Measurements from ENCODE around the gene GFOD1. TPM values are rescaled to one million over a fixed set of nuclear protein-coding genes. Genes with fewer than 3 reads are reported as not detected.
"Not testable (repeated sequence)": the region's sequence is repeated elsewhere in the genome, so short reads cannot be mapped to it uniquely, and the experiment has no call there.

Gene GFOD1
- polyA plus RNA-seq, 3 donors, result 2.0 to 8.0 (median 6.5) TPM

- no peak overlapping the region for H3K27ac ChIP-seq (ENCODE audit: low read depth, low read length)
- 39 to 73% (median 45%) methylated on average over 11 of the region's 11 CpGs for WGBS, 3 donors
Observed at GRCh38 chr6:13454286-13455221, 32.8 kb downstream of the GFOD1 start.

DNA sequence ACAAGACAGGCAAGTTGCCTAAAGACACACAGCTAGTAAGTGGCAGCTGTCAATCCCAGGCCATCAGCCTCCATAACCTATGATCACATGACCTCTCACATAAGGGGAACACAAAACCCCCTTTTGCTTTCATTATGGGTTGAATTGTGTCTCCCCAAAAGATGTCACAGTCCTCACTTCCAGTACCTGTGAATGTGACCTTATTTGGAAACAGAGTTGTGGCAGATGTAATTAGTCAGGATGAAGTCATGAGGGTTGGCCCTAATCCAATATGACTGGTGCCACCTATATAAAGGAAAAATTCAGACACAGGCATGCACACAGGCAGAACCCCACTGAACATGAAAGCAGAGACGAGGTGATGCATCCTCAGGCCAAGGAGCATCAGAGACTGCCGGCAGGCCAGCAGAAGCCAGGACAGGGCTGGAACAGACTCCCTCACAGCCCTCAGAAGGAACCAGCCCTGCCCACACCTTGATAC lies 33.6 kb downstream of the GFOD1 start:
- WGBS, 3 donors, result 75 to 89% (median 85%) methylated on average over 2 of the region's 2 CpGs
- H3K27ac ChIP-seq (ENCODE audit: low read depth, low read length), result no peak overlapping the region

GRCh38 chr6:13453153-13453552 lies 34.2 kb downstream of the GFOD1 start:
- 88 to 91% (median 89%) methylated on average over 4 of the region's 4 CpGs for WGBS, 3 donors

GRCh38 chr6:13452346-13453117 lies 34.9 kb downstream of the GFOD1 start:
- WGBS, 3 donors, result 89 to 93% (median 91%) methylated on average over 11 of the region's 11 CpGs
- no peak overlapping the region for H3K27ac ChIP-seq (ENCODE audit: low read depth, low read length)

More at GRCh38 chr6:13453153-13453552, 34.2 kb downstream of the GFOD1 start:
- no peak overlapping the region for H3K27ac ChIP-seq (ENCODE audit: low read depth, low read length)

GRCh38 chr6:13451181-13451895 lies 36.1 kb downstream of the GFOD1 start:
- H3K27ac ChIP-seq (ENCODE audit: low read depth, low read length), result no peak overlapping the region
- WGBS, 3 donors, result 86 to 97% (median 95%) methylated on average over 15 of the region's 15 CpGs

DNA sequence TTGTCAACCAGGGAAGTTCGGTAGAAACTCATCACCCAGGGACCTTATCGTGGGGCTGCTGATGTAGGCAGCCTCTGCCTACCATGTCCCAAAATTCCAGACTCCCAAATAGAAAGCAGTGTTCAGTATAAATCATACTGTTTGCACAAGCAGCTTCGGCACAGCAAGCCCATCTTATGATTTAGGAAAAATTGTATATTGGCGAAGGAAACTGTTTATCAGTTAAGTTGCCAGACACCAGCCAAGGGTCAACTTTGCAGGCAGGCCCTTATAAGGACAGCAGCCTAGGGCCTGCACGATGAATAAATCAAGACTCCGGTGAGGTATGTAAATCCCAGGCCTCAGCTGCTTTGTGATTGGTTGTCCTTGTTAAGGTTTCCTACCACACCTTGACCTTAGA lies 36.8 kb downstream of the GFOD1 start:
- 89 to 91% (median 90%) methylated on average over 6 of the region's 6 CpGs for WGBS, 3 donors
- no peak overlapping the region for H3K27ac ChIP-seq (ENCODE audit: low read depth, low read length)

- H3K27ac ChIP-seq (ENCODE audit: low read depth, low read length), result no peak overlapping the region
- 57 to 81% (median 65%) methylated on average over 5 of the region's 5 CpGs for WGBS, 3 donors
Observed at GRCh38 chr6:13447949-13448724, 39.3 kb downstream of the GFOD1 start.

GRCh38 chr6:13446381-13446780 lies 41.0 kb downstream of the GFOD1 start:
- WGBS, 3 donors, result 79 to 88% (median 79%) methylated on average over 7 of the region's 7 CpGs
- no peak overlapping the region for H3K27ac ChIP-seq (ENCODE audit: low read depth, low read length)

DNA sequence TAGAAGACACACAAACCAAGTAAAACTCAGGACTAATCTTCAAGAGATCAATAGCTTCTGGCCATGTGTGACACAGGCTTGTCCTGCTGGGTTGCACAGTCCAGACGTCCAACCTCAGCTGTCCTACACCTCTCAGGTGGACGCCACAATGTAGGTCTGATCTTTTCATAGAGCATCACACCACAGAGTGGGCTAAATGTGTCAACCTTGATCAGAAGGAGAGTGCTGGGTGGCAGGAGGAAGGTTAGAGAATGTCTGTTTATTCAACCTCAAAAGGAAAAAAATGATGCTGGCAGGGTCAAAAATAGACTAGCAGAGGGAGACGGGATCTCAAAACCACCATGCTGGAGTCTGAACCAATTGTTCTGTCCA lies 41.7 kb downstream of the GFOD1 start:
- H3K27ac ChIP-seq (ENCODE audit: low read depth, low read length), result no peak overlapping the region
- WGBS, 3 donors, result 80 to 82% (median 80%) methylated on average over 3 of the region's 3 CpGs

- H3K27ac ChIP-seq (ENCODE audit: low read depth, low read length), result no peak overlapping the region
- WGBS, 3 donors, result 12 to 15% (median 14%) methylated on average over 9 of the region's 9 CpGs
Observed at GRCh38 chr6:13445005-13445743, 42.2 kb downstream of the GFOD1 start.

DNA sequence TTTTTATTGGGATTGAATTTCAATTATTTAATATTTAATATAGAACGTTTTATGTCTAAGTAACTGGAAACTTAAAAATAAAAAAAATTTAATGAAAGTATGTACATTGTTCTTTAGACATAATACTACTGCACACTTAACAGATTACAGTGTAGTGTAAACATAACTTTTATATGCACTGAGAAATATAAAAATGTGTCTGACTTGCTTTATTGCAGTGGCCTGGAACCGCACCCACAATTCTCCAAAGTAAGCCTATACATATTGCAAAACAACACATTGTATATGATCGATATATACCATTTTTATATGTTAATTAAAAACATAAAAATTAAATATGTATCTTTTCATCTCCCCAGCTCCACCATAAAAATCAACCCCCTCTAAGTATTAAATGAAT lies 42.8 kb downstream of the GFOD1 start:
- 74 to 85% (median 76%) methylated on average over 3 of the region's 3 CpGs for WGBS, 3 donors
- no peak overlapping the region for H3K27ac ChIP-seq (ENCODE audit: low read depth, low read length)

DNA sequence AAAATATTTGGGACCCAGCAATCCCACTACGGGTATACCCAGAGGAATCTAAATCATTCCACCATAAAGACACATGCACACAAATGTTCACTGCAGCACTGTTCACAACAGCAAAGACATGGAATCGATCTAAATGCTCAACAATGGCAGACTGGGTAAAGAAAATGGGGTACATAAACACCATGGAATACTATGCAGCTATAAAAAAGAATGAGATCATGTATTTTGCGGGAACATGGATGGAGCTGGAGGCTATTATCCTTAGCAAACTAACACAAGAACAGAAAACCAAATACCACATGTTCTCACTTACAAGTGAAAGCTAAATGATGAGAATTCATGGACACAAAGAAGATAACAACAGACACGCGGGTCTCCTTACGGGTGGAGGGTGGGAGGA lies 43.4 kb downstream of the GFOD1 start:
- 92 to 99% (median 98%) methylated on average over 6 of the region's 6 CpGs for WGBS, 3 donors
- not testable (repeated sequence) for H3K27ac ChIP-seq (ENCODE audit: low read depth, low read length)

DNA sequence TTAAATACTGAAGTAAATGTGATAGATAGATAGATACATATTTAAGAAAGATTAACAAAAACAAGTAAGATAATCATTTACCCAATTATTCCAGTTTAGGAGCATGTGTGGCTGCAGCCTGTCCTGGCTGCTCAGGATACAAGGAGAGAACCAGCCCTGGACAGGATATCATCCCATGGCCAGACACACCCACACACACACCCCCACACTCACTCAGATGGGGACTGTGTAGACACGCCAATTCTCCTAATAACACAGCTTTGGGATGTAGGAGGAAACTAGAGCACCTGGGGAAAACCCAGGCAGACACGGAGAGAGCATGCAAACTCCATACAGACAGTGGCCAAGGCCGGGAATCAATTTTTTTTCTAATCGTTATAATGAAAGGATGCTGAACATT lies 45.6 kb downstream of the GFOD1 start:
- WGBS, 3 donors, result 78 to 88% (median 79%) methylated on average over 4 of the region's 4 CpGs
- H3K27ac ChIP-seq (ENCODE audit: low read depth, low read length), result no peak overlapping the region

- no peak overlapping the region for H3K27ac ChIP-seq (ENCODE audit: low read depth, low read length)
Observed at GRCh38 chr6:13439644-13440043, 47.8 kb downstream of the GFOD1 start.

GRCh38 chr6:13438126-13438525 lies 49.3 kb downstream of the GFOD1 start:
- no peak overlapping the region for H3K27ac ChIP-seq (ENCODE audit: low read depth, low read length)
- 97 to 98% (median 97%) methylated on average over 1 of the region's 1 CpG for WGBS, 3 donors

More at GRCh38 chr6:13439644-13440043, 47.8 kb downstream of the GFOD1 start:
- WGBS, 3 donors, result 95 to 97% (median 96%) methylated on average over 1 of the region's 1 CpG

DNA sequence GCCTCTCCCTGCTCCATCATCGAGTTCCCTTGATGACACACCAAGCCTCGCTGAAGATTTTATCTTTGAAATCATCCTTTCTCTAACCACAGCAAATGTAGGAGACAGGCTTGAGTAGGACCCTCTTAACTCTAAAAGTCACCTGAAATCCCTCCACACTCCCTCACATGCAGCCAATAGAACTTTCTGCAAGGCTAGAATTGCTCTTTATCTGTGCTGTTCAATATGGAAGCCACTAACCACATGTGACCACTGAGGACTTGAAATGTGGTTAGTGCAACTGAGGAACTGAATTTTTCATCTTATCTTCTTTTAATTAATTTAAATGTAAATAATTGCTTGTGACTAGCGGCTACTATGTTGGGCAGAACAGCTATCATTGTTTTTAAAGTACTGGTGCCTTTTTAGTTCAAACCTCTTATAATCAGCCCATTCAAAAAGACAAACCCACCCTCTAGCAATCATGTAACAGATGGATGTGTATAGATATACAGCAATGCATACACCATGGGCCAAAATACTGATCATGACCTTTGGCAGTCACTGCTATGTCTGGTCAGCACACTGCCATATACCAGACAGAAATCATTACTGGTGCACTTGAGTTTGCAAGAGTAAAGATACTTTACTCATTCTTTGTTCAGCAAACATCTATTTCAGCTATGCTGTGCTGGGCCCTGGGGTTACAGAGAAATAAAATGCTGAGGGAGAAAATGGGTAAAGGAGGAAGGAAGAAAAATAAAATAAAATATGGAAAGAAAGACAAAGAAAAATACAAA lies 50.0 kb downstream of the GFOD1 start:
- H3K27ac ChIP-seq (ENCODE audit: low read depth, low read length), result no peak overlapping the region
- WGBS, 3 donors, result 84 to 91% (median 90%) methylated on average over 3 of the region's 3 CpGs
